MM.1S (cell line): ENCODE data around the gene DHRSX.

ENCODE experiments used
- EZH2 ChIP-seq: fragments of 300-600 bp; sonication (generic); optimal IDR thresholded peaks from 2 replicates; pipeline ENCODE3; 2017; ENCODE audit warnings: low read depth, mild to moderate bottlenecking, antibody characterized with exemption, low read length, mixed read lengths
- EZH2phosphoT487 ChIP-seq: fragments of 300-600 bp; sonication (generic); IDR thresholded peaks from 2 replicates; pipeline ENCODE4 v1.6.1; 2018; ENCODE audit warnings: antibody characterized with exemption, low read length
- TF ChIP-seq, protein P1 (sequence below): fragments of 300-600 bp; sonication (generic); IDR thresholded peaks from 2 replicates; pipeline ENCODE4 v1.5.1; 2016; ENCODE audit warnings: antibody characterized with exemption, low read length, mixed read lengths

DNA sequence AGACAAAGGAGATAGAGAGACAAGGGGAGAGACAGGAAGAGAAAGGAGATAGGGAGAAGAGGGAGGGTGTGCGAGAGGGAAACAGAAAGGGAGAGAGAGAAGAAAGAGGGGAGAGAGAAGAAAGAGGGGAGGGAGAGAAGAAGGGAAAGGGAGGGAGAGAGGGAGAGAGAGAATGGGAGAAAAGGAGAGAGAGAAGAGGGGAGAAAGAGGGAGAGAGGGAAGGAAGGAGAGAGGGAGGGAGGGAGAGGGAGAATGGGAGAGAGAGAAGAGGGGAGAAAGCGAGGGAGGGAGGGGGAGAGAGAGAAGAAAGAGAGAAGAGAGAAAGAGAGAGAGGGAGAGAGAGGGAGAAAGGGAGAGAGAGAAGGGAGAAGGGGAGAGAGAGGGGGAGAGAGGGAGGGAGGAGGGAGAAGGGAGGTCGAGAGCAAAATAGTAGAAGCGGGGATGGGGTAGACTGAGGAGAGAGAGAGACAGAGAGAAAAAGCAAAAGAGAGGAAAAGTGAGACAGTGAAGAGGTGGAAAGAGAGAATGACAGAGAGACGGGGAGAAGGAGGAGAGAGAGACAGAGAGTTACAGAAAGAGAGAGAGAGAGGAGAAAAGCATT is 218.2 kb downstream of the DHRSX start:
- TF ChIP-seq, protein P1, sequence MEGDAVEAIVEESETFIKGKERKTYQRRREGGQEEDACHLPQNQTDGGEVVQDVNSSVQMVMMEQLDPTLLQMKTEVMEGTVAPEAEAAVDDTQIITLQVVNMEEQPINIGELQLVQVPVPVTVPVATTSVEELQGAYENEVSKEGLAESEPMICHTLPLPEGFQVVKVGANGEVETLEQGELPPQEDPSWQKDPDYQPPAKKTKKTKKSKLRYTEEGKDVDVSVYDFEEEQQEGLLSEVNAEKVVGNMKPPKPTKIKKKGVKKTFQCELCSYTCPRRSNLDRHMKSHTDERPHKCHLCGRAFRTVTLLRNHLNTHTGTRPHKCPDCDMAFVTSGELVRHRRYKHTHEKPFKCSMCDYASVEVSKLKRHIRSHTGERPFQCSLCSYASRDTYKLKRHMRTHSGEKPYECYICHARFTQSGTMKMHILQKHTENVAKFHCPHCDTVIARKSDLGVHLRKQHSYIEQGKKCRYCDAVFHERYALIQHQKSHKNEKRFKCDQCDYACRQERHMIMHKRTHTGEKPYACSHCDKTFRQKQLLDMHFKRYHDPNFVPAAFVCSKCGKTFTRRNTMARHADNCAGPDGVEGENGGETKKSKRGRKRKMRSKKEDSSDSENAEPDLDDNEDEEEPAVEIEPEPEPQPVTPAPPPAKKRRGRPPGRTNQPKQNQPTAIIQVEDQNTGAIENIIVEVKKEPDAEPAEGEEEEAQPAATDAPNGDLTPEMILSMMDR: no peak
- no peak for TF ChIP-seq EZH2
- no peak for TF ChIP-seq EZH2phosphoT487
